ENCODE results near the gene CRY2.

DNA sequence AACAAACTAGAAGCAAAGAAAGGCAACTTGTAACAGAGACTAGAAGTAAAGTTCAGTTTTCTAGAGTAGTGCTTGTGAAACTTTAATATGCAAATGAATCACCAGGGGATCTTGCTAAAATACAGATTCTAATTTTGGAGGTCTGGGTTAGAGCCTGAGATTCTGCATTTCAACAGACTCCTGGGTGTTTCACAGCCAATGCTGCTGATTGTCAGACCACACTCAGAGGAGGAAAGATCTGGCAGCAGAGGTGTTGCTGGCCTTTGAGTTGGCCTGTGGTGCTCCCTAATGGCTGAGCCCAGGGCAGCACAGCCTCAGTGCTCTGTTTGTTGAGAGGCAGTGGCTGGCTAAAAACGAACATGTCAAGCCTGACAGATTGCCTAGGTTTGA is 5.4 kb downstream of the CRY2 start:
- TF ChIP-seq, protein P1, sequence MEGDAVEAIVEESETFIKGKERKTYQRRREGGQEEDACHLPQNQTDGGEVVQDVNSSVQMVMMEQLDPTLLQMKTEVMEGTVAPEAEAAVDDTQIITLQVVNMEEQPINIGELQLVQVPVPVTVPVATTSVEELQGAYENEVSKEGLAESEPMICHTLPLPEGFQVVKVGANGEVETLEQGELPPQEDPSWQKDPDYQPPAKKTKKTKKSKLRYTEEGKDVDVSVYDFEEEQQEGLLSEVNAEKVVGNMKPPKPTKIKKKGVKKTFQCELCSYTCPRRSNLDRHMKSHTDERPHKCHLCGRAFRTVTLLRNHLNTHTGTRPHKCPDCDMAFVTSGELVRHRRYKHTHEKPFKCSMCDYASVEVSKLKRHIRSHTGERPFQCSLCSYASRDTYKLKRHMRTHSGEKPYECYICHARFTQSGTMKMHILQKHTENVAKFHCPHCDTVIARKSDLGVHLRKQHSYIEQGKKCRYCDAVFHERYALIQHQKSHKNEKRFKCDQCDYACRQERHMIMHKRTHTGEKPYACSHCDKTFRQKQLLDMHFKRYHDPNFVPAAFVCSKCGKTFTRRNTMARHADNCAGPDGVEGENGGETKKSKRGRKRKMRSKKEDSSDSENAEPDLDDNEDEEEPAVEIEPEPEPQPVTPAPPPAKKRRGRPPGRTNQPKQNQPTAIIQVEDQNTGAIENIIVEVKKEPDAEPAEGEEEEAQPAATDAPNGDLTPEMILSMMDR (optimal IDR thresholded peaks at IDR 0.05 in 1 of 3, IDR thresholded peaks at IDR 0.05 in 1 of 3, conservative IDR thresholded peaks at IDR 0.05 in 1 of 3; ENCODE audit: extremely low read depth in 1 of 3, insufficient read depth in 2 of 3, low read length in 3 of 3) = peak in 1 of 3 experiments; percentile 4
- TF ChIP-seq EZH2 (IDR thresholded peaks at IDR 0.05; ENCODE audit: low read length) = no peak
